Measurements from ENCODE around the gene PIRT.
"Not testable (repeated sequence)": the region's sequence is repeated elsewhere in the genome, so short reads cannot be mapped to it uniquely, and the experiment has no call there.

The PIRT gene

GRCh38 chr17:10837921-10838320 is at the start of gene PIRT:
TSS of gene PIRT (minus strand) at chr17:10838087. CDS start at chr17:10825645, 12,442 bp downstream.
- no peak for DNase-seq (ENCODE audit: low read depth in 2 of 2)

- no peak for DNase-seq (ENCODE audit: low read depth in 2 of 2)
Observed at GRCh38 chr17:10881959-10882358, 44.1 kb upstream of the PIRT start.

GRCh38 chr17:10879190-10879836 is 41.4 kb upstream of the PIRT start:
- DNase-seq (ENCODE audit: low read depth in 2 of 2): no peak

- DNase-seq (ENCODE audit: low read depth in 2 of 2): peak in 1 of 2 donors; percentile 12
Observed at GRCh38 chr17:10875984-10876555, 38.2 kb upstream of the PIRT start.

GRCh38 chr17:10875430-10875851 is 37.6 kb upstream of the PIRT start:
- no peak for DNase-seq (ENCODE audit: low read depth in 2 of 2)

- DNase-seq (ENCODE audit: low read depth in 2 of 2): no peak
Observed at GRCh38 chr17:10871914-10872313, 34.0 kb upstream of the PIRT start.

- no peak for DNase-seq (ENCODE audit: low read depth in 2 of 2)
Observed at GRCh38 chr17:10870336-10871050, 32.6 kb upstream of the PIRT start.

- not testable (repeated sequence) for DNase-seq (ENCODE audit: low read depth in 2 of 2)
Observed at GRCh38 chr17:10868744-10869143, 30.9 kb upstream of the PIRT start.

GRCh38 chr17:10859051-10859450 is 21.2 kb upstream of the PIRT start:
- DNase-seq (ENCODE audit: low read depth in 2 of 2): no peak

GRCh38 chr17:10857976-10858375 is 20.1 kb upstream of the PIRT start:
- no peak for DNase-seq (ENCODE audit: low read depth in 2 of 2)

- not testable (repeated sequence) for DNase-seq (ENCODE audit: low read depth in 2 of 2)
Observed at GRCh38 chr17:10846636-10847035, 8.7 kb upstream of the PIRT start.

GRCh38 chr17:10845388-10845751 is 7.5 kb upstream of the PIRT start:
- DNase-seq (ENCODE audit: low read depth in 2 of 2): no peak

- peak; percentile 37 to 62 for DNase-seq (ENCODE audit: low read depth in 2 of 2)
Observed at GRCh38 chr17:10844621-10845387, 6.9 kb upstream of the PIRT start.

GRCh38 chr17:10843811-10844210 is 5.9 kb upstream of the PIRT start:
- peak in 1 of 2 donors; percentile 2 for DNase-seq (ENCODE audit: low read depth in 2 of 2)

GRCh38 chr17:10842658-10843057 is 4.8 kb upstream of the PIRT start:
- DNase-seq (ENCODE audit: low read depth in 2 of 2): no peak

GRCh38 chr17:10838682-10839081 is 795 bp upstream of the PIRT start:
- DNase-seq (ENCODE audit: low read depth in 2 of 2): no peak

GRCh38 chr17:10836966-10837590 is 809 bp downstream of the PIRT start:
- DNase-seq (ENCODE audit: low read depth in 2 of 2): no peak

- no peak for DNase-seq (ENCODE audit: low read depth in 2 of 2)
Observed at GRCh38 chr17:10836145-10836544, 1.7 kb downstream of the PIRT start.

GRCh38 chr17:10831696-10832095 is 6.2 kb downstream of the PIRT start:
- DNase-seq (ENCODE audit: low read depth in 2 of 2): no peak

- DNase-seq (ENCODE audit: low read depth in 2 of 2): no peak
Observed at GRCh38 chr17:10827898-10828552, 9.9 kb downstream of the PIRT start.

GRCh38 chr17:10824874-10825273 is 13.0 kb downstream of the PIRT start:
- no peak for DNase-seq (ENCODE audit: low read depth in 2 of 2)
